ENCODE measurements around the gene MST1.

Gene MST1

DNA sequence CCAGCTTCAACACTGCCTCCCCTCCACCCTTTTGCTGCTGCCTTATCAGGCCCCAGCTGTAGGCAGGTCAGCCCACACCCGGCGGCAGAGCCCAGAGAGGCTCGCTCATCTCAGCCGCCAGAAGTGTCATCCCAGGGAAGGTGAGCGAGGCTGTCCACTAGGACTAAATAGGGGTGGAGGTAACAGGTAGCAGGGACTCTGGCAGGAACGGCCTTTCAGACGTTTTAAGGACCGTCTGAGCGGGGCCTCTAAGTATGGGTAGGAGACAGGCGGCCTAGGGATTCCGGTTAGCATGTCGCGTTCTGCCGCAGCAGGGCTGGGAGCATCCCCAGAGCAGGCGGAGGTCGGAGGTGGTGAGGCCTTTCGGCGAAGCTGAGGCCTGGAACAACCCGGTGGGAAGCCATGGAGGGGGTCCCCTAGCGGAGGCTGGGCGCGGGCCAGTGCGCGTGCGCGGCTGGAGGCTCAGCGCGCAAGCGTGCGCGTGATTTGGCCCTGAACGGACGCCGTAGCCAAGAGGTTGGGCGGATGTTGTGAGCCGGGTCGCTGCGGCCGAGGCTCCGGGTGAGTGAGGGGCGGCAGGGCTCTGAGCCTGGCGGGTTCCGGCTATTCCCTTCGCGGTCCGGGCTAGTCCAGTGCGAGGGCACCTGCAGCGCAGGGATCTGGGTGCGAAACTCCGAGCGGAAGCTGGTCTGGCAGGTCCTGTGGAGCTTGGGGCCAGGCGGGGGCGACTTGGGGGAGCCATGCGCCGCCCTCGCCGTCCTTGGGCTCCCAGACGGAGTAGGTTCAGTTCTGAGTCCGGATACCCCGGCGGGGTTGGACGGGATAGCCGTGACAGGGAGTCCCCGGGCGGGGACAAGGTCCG, at the start of gene MST1, which contains the start of gene RNF123:
TSS of gene MST1 (minus strand) at position 429 of the 862 bp plus-strand sequence. CDS start 783 bp downstream, outside the sequence.
TSS of gene RNF123 (plus strand) at position 512 of the 862 bp plus-strand sequence. CDS start 1,609 bp downstream, outside the sequence.
- no peak for DNase-seq

DNA sequence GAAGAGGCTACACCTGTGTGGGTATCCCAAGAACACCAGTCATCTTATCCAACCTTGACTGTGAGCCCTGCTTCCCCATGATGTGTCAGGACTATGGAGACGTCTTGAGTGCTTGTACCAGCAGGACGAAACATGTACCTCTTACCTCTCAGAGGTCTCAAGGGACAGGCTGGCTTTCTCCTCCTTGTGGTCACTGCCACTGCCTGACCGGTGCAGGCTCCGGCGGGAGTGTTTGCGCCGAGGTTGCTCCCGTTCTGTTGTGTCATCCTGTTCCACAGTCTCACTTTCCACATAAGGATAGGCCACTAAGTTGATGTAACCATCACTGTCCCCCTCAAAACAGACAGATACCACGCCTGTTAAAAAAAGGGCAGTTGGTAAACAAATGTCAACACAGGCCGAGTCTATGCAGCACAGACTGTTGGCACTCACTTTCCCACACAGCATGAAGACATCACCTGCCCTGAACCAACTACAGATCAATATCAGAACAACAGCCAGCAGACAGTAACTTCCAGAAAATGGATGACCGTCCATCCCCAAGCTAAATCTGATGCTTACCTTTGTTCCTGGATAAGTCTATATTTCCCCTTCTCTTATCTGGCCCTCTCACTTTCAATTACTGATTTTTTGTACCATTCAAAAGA, 48.9 kb upstream of the MST1 start:
- no peak for DNase-seq

DNA sequence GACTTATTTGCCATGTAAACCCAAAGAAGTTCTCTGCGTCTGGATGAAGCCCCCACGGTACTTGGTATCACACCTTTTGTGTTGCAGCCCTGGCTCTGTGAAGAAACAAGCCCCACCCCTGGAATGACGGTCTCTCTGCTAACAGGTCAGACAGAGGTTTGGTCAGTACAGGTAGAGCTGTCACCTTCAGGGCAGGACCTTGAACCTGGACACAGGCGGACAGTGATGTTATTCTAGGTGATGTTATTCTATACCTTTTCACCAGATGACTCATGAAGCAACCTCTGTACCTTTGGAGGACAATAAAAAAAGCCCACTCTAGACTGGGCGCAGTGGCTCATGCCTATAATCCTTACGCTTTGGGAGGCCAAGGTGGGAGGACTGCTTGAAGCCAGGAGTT, 45.5 kb upstream of the MST1 start:
- no peak for DNase-seq

DNA sequence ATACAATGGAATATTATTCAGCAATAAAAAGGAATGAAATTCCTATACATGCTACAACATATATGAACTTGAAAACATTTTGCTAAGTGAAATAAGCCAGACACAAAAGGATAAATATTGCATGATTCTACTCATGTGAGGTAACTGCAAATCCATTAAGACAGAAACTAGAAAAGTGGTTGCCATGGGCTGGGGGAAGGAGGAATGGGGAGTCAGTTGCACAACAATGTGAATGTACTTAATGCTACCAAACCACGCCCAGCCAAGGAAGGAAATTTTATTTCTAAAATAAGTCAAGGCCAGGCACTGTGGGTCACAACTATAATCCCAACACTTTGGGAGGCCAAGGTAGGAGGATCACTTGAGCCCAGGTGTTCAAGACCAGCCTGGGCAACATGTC, 44.3 kb upstream of the MST1 start:
- no peak for DNase-seq

DNA sequence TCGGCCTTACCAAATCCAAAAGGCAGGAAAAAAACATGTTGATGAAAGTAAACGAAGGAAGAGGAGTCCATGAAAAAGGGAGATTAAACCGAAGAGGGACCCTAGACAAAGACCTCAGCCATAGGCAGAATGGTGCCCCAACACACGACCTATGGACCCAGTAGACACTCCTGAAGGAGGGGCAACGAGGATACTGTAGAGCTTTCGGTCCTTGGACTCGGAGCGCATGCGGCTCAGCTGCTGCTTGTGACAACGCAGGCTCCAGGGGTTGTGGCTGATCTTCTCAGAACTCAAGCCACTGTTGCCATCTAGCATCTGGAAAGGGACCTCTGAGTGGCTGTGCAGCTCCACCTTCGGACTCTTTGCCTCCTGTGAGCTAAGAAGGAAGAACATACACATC, 43.3 kb upstream of the MST1 start:
- no peak for DNase-seq

DNA sequence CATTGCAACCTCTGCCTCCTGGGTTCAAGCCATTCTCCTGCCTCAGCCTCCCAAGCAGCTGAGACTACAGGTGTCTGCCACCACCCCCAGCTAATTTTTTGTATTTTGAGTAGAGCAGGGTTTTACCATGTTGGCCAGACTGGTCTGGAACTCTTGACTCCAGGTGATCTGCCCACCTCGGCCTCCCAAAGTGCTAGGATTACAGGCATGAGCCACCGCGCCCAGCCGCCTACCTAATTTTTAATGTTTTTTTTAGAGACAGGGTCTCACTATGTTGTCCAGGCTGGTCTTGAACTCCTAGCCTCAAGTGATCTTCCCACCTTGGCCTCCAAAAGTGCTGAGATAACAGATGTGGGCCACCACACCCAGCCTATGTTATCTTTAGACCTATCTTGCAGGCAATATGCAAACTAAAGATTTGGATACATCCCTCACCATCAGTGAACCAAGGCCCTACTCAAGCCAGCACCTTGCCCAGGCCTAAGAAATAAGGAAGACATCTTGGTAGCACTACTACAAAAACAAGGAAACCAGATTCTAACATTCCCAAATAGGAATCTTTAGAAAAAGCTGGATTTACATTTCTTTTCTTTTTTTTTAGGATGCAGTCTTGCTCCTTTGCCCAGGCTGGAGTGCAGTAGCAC, 40.8 kb upstream of the MST1 start:
- no peak for DNase-seq

DNA sequence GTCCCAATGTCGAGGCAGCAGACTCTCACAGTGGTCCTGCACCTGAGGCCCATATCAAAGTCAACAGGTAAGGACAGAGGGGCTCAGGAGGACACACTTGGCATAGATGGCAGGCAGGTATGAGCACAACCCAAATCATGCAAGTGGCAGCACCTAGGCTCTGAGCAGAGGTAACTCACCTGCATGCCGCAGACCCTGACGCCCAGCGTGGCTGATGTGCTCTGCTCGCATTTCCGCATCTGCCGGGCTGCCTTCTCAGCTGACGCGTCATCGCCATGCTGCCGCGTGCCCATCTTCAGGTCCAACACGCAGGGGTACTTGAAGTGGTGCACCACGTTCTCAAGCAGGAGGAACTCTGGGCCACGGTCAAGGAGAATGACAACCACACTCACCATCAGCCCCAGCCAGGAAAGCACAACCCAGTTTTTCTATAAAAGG, 38.7 kb upstream of the MST1 start:
- no peak for DNase-seq

DNA sequence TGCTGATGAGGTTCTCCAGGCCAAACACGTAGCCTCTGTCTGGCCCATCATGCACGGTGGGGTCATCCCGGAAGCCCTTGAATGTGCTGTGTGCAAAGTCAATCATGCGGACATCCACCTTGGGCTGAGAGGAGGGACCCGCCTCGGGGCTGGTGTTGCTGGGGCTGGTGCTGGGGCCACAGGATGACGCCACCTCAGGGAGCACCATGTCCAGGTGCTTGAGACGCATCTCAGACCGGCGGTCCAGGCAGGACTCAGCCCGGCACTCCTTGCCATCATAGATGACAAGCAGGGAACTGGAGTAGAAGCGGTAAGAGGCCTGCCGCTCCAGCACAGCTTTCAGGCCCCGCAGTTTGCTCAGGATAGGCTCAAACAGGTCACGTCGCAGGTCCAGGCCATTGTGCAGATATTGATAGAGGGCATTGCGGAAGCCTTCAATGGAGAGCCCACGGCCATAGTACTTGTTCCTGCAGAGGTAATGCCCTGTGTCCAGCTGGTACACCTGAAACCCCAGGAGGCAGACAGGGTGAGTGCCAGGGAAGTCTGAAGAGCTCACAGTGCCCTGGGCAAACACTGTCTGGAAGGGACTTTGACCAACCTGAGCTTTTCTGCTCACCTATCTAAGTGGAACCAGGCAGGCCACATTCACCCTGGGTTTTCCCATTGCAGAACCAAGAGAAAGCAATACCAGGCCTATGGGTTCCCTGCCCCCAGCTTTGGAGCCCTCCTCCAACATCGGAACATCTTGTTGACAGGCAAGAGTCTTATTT, 38.1 kb upstream of the MST1 start:
- DNase-seq: no peak

DNA sequence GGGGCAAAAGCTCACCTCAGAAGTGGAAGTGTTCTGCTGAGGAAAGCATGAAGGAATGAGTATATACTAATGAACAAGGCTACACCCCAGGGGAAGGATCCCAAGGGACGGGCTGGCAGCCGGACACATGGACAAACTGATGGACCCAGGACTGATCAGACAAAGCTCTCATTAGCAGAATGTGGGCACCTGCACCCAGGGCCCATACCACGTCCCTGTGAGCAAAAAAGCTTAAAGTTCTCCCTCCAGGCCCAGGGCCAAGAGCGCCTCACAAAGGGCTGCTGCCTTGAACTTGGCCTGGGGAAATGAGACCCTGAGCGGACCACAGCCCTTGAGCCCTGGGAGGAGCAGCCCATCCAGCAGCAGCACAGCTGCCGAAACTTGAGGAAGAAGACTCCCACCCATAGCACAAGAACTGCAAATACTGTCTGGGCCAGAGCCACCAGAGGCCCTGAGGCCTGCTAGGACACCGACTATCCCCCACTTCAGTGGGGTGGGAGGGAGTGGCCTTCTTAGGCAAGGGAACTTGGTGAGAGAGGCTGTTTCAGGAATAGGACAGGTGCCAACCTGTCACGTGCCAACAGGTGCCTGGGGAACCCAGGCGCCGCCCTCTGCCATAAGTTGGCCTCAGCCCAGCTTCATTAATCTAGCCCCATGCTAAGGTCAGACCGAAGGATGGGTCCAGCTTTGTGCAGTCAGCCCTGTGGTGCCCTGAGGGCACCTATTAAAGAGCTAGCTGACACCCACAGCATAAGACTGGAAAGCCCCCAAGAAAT, 36.8 kb upstream of the MST1 start:
- DNase-seq: no peak

DNA sequence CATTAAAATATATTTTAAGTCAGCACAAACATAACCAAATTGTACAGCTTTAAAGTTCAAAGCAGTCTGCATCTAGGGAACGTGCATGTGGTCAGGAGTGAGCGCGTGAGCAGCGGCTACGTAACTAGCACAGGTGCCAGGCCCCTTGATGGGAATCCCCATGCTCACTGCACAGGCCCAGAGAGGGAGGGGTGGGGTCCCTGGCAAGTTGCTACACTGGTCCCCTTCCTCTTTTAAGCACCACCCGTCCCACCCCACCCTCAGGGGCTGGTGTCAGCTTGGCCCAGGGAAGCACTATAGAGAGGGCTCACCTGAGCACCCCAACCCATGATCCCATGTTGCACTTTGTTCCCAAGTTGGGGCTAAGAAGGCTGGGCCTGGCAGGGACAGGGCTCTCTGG, 35.3 kb upstream of the MST1 start:
- no peak for DNase-seq

DNA sequence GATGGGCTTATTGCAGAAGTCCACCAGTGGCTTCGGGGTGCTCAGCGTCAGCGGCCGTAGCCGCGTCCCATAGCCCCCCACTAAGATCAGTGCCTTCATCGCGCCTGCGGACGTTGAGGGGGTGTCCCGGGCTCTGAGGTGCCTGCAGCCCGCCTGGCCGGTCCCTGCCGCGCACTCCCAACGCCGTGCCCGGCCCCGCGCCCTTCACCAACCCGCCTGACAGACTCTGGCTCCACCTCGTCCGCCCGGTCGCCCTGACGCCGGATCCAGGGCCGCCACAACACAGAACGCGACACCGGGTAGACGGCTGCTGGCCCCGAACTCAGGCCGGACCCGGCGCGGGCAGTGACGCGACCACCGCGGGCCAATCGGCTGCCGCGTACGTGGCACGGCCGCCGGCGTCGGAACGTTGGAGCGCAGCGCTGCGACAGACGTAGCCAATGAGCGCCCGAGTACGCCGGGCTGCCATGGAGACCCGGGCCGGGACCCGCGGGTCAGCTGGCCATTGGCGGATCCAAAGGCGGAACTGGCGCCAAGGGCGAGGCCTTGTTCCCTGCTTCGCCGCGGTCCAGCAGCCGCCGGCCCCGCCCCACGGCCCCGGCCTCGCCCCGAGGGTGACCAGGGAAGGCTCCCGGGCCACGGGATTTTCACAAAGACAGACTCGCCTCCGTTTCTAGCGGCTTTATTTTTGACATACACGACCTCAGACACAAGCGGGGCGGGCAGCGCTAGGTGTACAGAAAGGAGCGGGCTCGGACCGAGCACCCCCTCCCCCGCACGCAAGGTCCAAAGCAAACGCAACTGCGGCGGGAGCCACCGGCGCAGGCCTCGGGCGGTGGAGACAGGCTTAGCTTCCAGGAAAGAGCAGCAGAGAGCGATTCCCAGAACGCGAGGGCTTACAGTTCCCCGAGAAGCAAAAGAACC, 34.6 kb upstream of the MST1 start, which contains the start of gene GMPPB:
TSS of gene GMPPB (minus strand) at position 324 of the 924 bp plus-strand sequence. CDS start at position 99, 225 bp downstream.
- DNase-seq: peak; percentile 37

DNA sequence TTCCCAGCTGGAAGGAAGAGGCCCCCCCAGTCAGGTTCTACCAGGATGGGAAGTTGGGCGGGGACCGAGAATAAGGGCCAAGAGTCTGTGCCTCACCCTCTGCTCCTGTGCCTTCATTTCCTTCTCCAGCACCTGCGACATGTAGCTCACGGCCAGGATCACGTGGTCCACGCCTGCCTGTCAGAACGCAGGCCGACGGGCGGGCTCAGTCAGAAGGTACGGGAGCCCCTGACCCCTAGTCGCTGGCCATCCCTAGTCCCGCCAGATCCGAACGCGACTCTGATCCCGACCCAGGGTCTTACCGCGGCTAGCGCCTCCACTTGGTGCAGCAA, 34.0 kb upstream of the MST1 start:
- no peak for DNase-seq

DNA sequence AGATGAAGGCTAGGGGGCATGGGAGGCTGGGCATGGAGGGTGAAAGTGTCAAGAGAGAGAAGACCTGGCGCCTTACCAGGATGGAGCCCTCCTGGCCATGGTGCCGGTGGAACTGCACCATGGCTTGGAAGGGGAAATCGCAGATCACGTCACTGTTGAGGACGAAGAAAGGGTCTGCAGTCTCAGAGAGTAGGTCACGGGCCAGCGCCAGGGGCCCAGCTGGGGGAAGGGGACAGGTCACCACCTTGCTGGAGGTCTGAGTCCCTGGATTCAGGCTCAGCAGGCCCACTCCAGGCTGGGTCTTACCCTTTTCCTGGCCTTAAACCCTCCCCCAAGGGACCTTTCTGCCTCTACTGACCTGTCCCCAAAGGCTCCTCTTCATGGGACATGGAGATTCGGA, 33.6 kb upstream of the MST1 start:
- no peak for DNase-seq

DNA sequence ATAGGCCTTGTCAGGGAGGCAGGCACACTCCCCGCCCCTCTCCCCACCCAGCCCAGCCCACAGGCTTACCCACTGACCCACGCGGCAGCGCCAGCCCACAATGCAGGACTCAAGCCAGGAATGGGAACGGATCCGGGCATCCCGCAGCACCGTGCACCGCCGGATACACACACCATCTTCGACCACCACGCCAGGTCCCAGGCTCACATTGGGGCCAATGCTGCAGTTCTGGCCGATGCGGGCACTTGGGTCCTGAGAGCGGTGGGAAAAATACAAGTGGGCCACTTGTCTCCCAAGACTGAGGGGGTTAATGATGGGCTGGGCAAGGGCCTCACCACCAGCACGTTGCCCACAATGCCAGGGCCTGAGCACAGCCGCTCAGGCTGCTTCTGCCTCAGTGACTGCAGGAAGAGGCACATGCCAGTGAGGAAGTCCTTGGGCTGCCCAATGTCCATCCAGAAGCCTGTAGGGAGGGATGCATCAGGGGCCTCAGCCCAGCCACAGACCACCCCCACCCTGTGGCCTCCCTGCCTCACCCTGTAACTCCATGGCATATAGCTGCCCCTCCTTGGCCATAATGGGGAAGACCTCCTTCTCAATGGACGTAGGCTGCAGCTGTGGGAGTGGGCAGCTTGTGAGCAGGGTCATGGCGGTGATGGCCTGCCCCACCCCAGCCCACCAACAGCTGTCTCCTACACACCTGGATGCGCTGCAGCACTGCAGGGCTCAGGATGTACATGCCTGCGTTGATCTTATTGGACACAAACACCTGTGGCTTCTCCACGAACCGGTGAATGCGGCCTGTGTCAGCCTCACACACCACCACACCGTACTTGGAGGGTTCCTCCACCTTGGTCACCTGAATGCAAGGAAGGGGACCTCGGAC, 32.9 kb upstream of the MST1 start:
- DNase-seq: no peak

DNA sequence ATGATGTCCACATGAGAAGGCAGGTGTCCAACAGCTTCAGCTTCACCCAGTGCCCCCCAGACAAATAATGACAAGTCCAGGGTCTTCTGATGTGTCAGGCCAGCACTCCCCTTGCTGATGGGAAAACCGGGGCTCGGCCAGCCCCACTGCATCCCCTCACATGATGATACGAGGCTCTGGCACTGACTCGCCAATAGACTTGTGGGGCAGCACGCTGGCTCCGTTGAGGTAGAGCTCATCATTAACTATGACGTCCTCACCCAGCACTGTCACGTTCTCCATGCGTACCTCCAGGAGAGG, 32.3 kb upstream of the MST1 start:
- no peak for DNase-seq

DNA sequence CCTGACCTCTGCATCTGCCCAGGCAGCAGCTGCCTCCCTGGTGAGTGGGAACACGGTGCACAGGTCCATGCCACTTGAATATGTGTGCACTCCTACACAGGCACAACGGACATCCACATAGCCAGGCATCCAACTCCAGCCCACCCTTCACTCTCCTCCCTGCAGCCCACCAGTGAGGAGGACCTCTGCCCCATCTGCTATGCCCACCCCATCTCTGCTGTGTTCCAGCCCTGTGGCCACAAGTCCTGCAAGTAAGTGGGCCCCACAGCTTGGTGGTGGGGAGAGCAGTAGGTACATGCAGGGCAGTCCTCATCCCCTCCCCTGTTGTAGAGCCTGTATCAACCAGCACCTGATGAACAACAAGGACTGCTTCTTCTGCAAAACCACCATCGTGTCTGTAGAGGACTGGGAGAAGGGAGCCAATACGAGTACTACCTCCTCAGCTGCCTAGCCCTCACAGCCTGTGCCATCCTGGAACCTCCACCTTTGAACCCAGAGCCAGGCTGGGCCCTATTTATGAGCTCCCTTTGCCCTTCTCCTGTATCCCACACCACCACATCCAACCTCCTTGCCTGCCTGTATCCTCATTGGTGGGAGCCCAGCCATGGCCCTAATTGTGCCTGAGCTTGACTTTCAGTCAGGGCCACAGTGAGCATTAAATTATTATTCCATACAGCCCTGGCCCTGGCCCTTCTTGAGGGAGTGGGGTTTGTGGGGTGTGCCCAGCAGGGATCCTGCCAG, 31.8 kb upstream of the MST1 start:
- DNase-seq: no peak

DNA sequence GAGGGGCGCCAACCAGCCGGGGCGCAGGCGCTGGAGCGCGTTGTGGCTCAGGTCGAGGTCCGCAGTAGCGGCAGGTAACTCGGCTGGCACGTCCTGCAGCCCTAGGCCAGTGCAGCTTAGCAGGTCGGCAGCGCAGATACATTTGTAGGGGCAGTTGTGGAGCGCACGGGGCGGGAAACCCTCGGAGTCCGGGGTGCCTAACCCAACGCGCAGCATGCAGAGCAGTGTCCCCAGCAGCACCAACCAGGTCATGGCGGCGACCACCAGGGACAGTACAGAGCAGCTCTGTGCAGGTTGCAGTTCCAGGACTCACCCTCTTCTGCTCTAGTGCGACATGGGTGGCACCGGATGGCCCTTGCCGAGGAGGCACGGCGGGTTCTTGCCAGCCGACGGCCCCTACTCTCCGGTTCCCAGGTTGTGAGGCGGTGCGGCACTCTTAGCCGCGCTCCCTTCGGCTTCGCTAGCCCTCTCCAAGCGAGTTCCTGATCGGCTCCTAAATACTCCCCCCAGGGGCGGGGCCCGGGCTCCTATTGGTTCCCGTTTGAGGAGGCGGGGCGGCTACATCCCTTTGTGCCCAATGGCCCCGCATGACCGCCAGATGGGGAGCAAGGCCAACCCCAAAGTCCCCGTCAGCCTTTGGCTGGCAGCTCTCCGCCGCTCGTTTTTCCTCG, 30.1 kb upstream of the MST1 start, which contains the start of gene AMIGO3:
TSS of gene AMIGO3 (minus strand) at position 471 of the 671 bp plus-strand sequence. CDS start at position 252, 219 bp downstream.
- peak; percentile 53 for DNase-seq

DNA sequence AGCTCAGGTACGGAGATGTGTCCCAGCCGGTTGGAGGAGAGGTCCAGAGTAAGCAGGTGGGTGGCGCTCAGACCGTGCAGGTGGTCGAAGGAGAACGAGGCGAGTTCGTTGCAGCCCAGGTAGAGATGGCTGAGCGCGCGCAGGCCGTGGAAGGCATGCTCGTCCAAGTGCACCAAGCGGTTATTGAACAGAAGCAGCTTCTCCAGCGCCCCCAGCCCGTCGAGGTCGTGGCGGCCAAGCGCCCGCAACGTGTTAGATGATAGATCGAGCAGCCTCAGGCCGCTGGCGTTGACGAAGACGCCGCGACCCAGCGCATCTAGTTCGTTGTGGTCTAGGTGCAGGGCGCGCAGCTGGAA, 29.6 kb upstream of the MST1 start:
- DNase-seq: no peak
